Superior temporal gyrus (tissue), 1 donor: ENCODE measurements around the gene MEFV.
"Not testable (repeated sequence)": the region's sequence is repeated elsewhere in the genome, so short reads cannot be mapped to it uniquely, and the experiment has no call there.

Source experiments
- DNase-seq: peaks from one replicate; pipeline ENCODE4 v3.0.0-alpha.2; 2016; ENCODE audit errors: extremely low spot score

The MEFV gene

DNA sequence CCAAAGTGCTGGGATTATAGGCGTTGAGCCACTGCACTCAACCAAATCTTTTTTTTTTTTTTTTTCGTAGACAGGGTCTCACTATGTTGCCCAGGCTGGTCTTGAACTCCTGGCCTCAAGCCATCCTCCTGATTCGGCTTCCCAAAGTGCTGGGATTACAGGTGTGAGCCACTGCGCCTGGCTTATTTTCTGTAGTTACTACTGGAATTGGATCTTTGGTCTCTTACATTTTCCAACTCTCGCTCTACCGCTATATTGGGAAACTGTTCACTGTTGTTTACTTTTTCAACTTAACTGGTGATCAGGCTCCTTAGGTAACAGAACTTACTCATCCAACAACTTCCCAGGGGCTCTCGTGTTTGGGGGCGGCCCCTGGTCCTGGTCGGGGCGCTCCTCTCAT is 35.6 kb downstream of the MEFV start:
- no peak for DNase-seq

- DNase-seq, result no peak
Measured at GRCh38 chr16:3216263-3216640, 40.2 kb downstream of the MEFV start.

DNA sequence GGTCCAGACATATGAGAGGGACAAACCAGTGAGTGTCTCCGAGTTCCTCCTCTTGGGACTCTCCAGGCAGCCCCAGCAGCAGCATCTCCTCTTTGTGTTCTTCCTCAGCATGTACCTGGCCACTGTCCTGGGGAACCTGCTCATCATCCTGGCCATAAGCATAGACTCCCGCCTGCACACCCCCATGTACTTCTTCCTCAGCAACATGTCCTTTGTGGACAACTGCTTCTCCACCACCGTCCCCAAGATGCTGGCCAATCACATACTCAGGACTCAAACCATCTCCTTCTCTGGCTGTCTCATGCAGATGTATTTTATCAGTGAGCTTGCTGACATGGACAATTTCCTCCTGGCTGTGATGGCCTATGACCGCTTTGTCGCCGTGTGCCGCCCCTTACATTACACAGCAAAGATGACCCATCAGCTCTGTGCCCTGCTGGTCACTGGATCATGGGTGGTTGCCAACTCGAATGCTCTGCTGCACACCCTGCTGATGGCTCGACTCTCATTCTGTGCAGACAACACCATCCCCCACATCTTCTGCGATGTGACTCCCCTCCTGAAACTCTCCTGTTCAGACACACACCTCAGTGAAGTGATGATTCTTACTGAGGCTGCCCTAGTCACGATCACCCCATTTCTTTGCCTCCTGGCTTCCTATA is 40.7 kb downstream of the MEFV start:
- no peak for DNase-seq

DNA sequence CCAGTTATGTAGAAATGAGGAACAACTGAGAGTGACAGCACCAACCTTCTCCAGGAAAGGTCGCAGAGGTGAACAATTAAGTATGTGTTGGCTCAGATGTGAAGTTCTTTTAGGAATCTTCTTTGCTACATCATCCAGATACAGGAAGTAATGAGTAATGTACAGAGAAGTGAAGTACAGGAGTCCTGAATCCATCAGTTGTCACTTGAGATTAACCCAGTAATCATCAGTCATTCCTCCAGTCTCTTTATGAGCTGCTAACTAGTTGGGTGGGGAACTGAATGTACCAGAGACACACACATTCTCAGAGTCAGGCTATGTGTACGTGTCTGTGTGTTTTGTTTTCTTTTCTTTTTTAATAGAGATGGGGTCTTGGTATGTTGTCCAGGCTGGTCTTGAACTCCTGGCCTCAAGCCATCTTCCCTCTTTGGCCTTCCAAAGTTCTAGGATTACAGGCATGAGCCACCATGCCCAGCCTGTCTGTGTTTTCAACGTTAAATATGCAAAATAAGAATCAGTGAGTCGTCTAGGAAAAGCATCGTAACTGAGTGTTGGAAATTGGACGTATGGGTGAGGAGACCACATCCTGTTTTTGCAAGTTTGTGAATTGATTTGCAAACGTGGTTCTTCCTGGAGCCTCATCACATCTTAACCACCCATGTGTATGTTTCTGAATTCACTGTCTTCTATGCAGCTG is 41.4 kb downstream of the MEFV start:
- DNase-seq, result no peak

DNA sequence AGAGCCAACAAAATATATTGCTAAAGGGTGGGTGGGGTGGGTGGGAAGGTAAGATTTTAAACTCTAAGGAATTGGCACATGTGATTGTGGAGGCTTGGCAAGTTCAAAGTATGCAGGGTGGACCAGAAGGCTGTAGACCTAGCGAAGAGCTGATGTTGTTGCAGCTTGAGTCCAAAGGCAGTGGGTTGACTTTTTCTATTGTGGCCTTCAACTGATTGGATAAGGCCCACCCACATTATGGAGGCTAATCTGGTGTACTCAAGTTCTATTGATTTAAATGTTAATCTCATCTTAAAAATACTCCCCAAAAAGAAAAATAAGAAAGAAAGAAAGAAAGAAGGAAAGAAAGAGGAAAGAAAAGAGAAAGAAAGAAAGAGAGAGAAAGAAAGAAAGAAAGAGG is 43.9 kb downstream of the MEFV start:
- no peak for DNase-seq

- DNase-seq, result no peak
Measured at GRCh38 chr16:3212006-3212405, 44.4 kb downstream of the MEFV start.

- DNase-seq, result no peak
Measured at GRCh38 chr16:3207086-3207953, 49.1 kb downstream of the MEFV start.

DNA sequence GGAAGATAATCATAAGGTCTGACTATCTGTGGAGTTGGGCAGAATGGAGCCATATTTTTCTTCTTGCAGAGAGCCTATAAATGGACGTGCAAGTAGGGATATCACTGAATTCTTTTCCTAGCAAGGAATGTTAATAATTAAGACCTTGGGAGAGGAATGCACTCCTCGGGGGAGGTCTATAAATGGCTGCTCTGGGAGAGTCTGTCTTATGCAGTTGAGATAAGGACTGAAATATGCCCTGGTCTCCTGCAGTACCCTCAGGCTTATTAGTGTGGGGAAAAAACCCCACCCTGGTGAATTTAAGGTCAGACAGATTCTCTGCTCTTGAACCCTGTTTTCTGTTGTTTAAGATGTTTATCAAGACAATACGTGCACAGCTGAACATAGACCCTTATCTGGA is 50.5 kb downstream of the MEFV start:
- DNase-seq, result not testable (repeated sequence)

DNA sequence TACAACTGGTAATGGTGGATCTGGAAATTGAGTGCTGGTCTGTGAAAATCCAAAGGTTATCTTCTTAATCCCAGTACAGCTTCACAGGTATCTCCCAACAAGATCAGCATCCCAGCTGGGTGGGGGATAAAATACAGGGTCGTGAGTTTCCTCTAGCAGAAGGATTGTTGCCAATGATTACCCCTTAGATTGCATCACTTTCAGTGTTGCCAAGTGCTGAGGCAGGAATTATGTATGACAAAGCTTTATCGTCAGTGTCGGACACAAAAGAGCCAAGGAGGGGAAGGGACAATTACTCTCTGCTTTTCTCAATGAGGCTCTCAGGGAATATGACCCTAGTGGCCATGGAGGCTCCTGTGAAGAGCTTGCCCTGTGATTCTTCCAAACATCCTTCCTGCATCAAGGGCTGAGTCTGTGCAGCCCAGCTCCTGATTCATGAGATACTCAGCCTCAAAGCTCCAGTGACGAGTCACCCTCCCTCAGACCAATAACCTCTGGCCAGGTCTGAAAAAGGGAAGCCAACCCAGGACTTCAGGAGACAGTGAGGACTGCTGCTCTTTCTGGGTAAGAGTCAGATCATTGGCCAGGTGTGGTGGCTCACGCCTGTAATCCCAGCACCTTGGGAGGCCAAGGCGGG is 53.4 kb downstream of the MEFV start:
- no peak for DNase-seq

DNA sequence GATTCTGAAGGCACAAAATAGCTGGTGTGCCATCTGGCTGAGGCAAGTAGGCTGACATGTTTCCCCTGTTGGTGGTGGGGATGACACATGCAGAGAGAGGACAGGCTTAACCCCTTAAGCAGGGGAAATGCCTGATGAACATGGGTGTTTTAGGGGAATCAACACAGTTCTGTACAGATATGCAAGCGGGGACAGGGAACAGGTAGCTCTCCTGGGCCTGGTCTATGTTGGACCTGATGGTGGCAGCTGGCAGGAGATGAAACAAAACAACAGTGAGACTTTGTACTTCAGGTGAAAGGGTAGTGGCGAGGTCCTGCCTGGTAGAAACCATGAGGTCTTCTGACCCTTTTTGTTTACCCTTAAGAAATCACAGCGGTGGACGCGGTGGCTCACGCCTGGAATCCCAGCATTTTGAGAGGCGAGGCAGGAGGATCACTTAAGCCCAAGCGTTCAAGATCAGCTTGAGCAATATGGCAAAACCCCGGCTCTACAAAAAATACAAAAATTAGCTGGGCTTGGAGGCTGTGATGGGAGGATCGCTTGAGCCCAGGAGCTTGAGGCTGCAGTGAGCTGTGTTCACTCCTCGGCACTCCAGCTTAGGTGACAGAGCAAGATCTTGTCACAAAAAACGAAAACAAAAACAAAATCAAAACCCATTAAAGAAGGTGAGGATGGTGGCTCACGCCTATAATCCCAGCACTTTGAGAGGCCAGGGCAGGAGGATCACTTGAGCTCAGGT is 57.9 kb downstream of the MEFV start:
- DNase-seq, result no peak

- not testable (repeated sequence) for DNase-seq
Measured at GRCh38 chr16:3197694-3198333, 58.6 kb downstream of the MEFV start.

GRCh38 chr16:3195975-3196374 is 60.5 kb downstream of the MEFV start:
- DNase-seq, result no peak

- no peak for DNase-seq
Measured at GRCh38 chr16:3194792-3195191, 61.6 kb downstream of the MEFV start.

- DNase-seq, result no peak
Measured at GRCh38 chr16:3193221-3194212, 62.9 kb downstream of the MEFV start.

DNA sequence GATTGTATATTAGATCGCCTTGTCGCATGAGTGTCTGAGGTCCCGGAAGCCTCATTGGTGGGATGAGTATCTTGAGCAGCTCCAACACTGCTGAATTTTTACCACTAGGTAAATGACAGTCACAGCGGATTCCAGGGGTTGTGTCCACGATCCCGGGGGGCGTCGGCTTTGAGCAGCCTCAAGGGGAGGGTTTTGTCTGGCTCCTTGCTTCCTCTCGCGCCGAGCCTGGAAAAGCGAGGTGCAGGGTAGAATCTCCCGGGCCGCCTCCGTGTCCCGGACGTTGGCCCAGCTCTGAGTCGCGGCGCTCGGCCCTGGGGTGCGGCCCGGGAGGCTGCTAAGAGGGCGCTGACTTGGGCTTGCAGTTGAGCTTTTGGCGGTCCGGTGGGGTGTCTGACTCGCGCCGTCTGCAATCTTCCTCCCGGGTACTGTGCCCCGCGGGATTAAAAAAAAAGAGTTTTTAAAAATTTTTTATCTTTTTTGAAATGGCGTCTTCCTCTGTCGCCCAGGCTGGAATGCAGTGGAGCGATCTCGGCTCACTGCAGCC is 63.9 kb downstream of the MEFV start:
- DNase-seq, result no peak
